A673 (cell line): ENCODE results near the gene NLRP3. TPM values are rescaled to one million over a fixed set of nuclear protein-coding genes. Genes with fewer than 3 reads are reported as not detected.

Experiments
- BruUV-seq: library from RNA; stranded (reverse); fragments of 400-500 nt; replicated peaks from 2 replicates; lab custom pipeline; 2021; lab: Mats Ljungman, UMichigan
- CTCF ChIA-PET: fragments of 300-600 bp; sonication (Branson Sonifier 250); formaldehyde crosslinking; loops from one replicate; lab custom pipeline; 2022; ENCODE audit warnings: antibody characterized with exemption; lab: Charles Lee
- POLR2A ChIA-PET: fragments of 300-600 bp; sonication (Branson Sonifier 250); formaldehyde crosslinking; loops from one replicate; lab custom pipeline; 2022; ENCODE audit warnings: antibody characterized with exemption; ENCODE audit not compliant: low non-redundant PET; lab: Charles Lee
- DNase-seq: peaks from one replicate; pipeline ENCODE4 v3.0.0-alpha.2; 2015; ENCODE audit warnings: low spot score
- H3K27ac ChIP-seq: fragments of 200-600 bp; sonication (generic); 2 replicates; pipeline ENCODE4 v1.5.1; 2016; ENCODE audit warnings: mixed run types, low read depth, mild to moderate bottlenecking, mixed read lengths, antibody characterized with exemption, low read length; ENCODE audit not compliant: poor library complexity, severe bottlenecking
- H3K27me3 ChIP-seq: fragments of 200-600 bp; sonication (generic); replicated peaks from 2 replicates; pipeline ENCODE4 v1.6.1; 2017; ENCODE audit warnings: mixed run types, low read depth, mild to moderate bottlenecking, mixed read lengths, antibody characterized with exemption, low read length; ENCODE audit not compliant: insufficient read depth, poor library complexity
- H3K36me3 ChIP-seq: fragments of 200-600 bp; sonication (generic); 2 replicates; pipeline ENCODE4 v1.6.1; 2016; ENCODE audit warnings: mixed run types, mild to moderate bottlenecking, mixed read lengths, antibody characterized with exemption, low read length; ENCODE audit not compliant: insufficient read depth, poor library complexity, severe bottlenecking
- H3K4me1 ChIP-seq: fragments of 200-600 bp; sonication (generic); 2 replicates; pipeline ENCODE4 v1.6.1; 2017; ENCODE audit warnings: mixed run types, mild to moderate bottlenecking, mixed read lengths, antibody characterized with exemption, low read length; ENCODE audit not compliant: insufficient read depth, poor library complexity, severe bottlenecking
- H3K4me3 ChIP-seq: fragments of 200-600 bp; sonication (generic); 2 replicates; pipeline ENCODE4 v1.5.1; 2016; ENCODE audit warnings: low read depth, mixed run types, mild to moderate bottlenecking, mixed read lengths, low read length; ENCODE audit not compliant: poor library complexity, severe bottlenecking
- H3K9me3 ChIP-seq: fragments of 200-600 bp; sonication (generic); 2 replicates; pipeline ENCODE4 v1.6.1; 2016; ENCODE audit warnings: mixed run types, low read depth, mild to moderate bottlenecking, mixed read lengths, antibody characterized with exemption, low read length; ENCODE audit not compliant: poor library complexity, severe bottlenecking
- CTCF ChIP-seq: fragments of 300-800, 200-600 bp; sonication (generic); conservative IDR thresholded peaks from 2 replicates; pipeline ENCODE4 v1.5.1; 2017; ENCODE audit warnings: low read depth, mild to moderate bottlenecking, antibody characterized with exemption, low read length, moderate library complexity, mixed read lengths
- EZH2 ChIP-seq: fragments of 200-600 bp; sonication (generic); IDR thresholded peaks from 2 replicates; pipeline ENCODE4 v1.6.1; 2017; ENCODE audit warnings: borderline replicate concordance, low read depth, mild to moderate bottlenecking, mixed read lengths, antibody characterized with exemption, low read length; ENCODE audit not compliant: poor library complexity, severe bottlenecking
- intact Hi-C: fragments of 100-400 bp; cut with micrococcal nuclease; formaldehyde crosslinking; loops from one replicate; pipeline ENCODE4 v1.10.0; 2022; ENCODE audit not compliant: unreplicated experiment
- total RNA-seq: library from RNA; stranded (reverse); gene quantifications from 2 replicates; pipeline ENCODE4 v1.2.3, GENCODE V29; 2021

NLRP3 gene
- total RNA-seq, 1 experiment from 2014 or later = not detected

- TF ChIP-seq CTCF = no peak
- TF ChIP-seq EZH2 = no peak
- POLR2A ChIA-PET = no interaction called here
- Histone ChIP-seq H3K27me3 (peaks cover 12% of the 10 kb centered on the region), H3K27ac (no peak overlapping the region), H3K9me3 (no peaks in the 10 kb centered on the region), H3K4me1 (no peaks in the 10 kb centered on the region), H3K4me3 (no peak overlapping the region), H3K36me3 (no peaks in the 10 kb centered on the region)
- BruUV-seq = no TSS peak
- CTCF ChIA-PET = no interaction called here
- intact Hi-C loops = no loop called here
- no peak for DNase-seq
These were observed 5.1 kb downstream of the NLRP3 start for GRCh38 chr1:247421074-247421473.

GRCh38 chr1:247429496-247429895 lies 13.5 kb downstream of the NLRP3 start:
- intact Hi-C loops = no loop called here
- BruUV-seq = no TSS peak
- CTCF ChIA-PET = no interaction called here
- H3K36me3 ChIP-seq = no peaks in the 10 kb centered on the region
- H3K4me1 ChIP-seq = no peaks in the 10 kb centered on the region
- TF ChIP-seq CTCF (no peak), EZH2 (no peak)
- no peak overlapping the region for H3K27ac ChIP-seq
- no peak overlapping the region for H3K4me3 ChIP-seq
- DNase-seq = no peak
- H3K27me3 ChIP-seq = peaks cover 25% of the 10 kb centered on the region
- H3K9me3 ChIP-seq = no peaks in the 10 kb centered on the region
- POLR2A ChIA-PET = no interaction called here

DNA sequence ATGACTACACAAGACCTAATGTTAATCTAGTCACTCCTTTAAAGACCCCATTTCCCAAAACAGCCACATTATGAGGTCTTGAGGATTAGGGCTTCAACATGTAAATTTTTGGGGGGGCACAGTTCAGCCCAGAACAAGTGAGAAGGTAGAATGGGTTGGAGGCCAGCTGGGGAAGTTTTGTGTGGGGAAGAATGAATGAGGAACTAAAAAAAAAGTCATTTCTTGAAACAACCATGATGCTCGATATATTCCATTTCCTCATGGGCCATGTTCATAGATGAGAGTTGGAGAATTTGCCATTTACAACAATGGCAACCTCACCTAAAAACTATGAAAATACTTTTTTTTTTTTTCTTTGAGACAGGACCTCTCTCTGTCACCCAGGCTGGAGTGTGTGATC lies 14.5 kb downstream of the NLRP3 start:
- no TSS peak for BruUV-seq
- ChIA-PET POLR2A (no interaction called here), CTCF (no interaction called here)

More for the DNA sequence above, 14.5 kb downstream of the NLRP3 start:
- Histone ChIP-seq H3K4me1 (no peaks in the 10 kb centered on the region), H3K27me3 (peaks cover 26% of the 10 kb centered on the region), H3K4me3 (no peak overlapping the region), H3K27ac (no peak overlapping the region), H3K36me3 (no peaks in the 10 kb centered on the region), H3K9me3 (no peaks in the 10 kb centered on the region)
- intact Hi-C loops = no loop called here
- no peak for TF ChIP-seq EZH2
- no peak for TF ChIP-seq CTCF
- no peak for DNase-seq
